Pulmonary artery endothelial cell (primary cell): ENCODE data around the gene TMIGD1. TPM values are rescaled to one million over a fixed set of nuclear protein-coding genes. Genes with fewer than 3 reads are reported as not detected.

Source experiments
- DNase-seq: peaks from one replicate; pipeline ENCODE4 v3.0.0-alpha.2; 2011; ENCODE audit warnings: low read depth, low spot score
- total RNA-seq: library from RNA; depleted of rRNA; stranded (reverse); fragments of >200 nt; gene quantifications from 2 replicates; pipeline ENCODE4 v1.2.3, GENCODE V29; 2014

The TMIGD1 gene
- total RNA-seq, 1 donor from 2014 or later, result not detected

DNA sequence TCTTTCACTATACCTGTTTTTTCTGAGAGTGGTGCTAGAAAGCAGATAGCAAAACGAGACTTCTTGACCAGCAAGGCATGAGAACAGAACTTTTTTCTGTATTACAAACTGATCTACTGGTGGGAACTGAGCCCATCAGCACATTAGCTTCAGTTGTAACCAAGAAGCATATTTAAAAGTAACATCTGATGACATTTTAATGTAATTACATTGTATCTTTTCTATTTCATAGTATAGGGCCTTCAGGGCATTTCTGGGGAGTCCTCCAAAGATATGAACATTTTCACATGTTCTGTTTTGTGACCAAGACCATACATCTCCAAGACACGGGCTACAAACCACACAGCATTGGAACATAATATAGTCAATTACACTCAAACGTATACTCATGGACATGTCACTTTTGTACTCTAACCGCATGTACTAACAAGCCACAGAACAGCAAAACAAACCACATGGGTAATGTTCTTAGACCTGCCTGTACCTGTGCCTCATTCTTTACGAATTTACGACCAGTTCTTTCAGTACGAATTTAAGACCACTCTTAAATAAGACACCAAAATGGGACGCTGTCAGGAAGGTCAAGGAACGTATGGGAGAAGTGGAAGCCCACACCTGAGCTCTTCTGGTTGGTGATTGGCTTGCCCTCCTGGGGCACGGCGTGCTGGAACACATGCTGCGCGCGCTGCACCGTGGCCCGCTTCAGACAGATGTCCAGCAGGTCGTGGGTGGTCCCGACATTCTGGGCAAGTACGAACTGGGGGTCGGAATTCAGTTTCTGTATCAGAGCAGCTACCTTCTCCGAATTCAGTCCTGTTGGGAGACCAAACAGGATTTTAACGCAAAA, 42.9 kb downstream of the TMIGD1 start:
- DNase-seq, result no peak

DNA sequence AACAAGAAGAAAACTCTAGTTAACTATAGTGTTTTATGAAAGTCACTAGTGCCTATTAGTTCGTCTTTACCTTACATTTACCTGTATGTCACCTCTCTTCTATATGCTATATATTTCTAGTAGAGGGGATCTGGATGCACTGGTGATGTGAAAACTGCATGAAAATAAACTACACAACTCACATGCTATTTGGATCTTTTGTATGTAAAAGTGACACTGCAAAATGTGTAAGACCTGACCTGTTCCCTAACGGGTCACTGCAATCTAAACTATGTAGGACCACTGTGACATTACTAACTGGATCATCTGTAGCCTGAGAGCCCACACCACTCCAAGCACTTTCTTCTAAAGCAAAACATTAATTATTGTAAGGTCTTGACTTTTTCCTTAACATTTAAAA, 43.8 kb downstream of the TMIGD1 start:
- DNase-seq, result no peak

DNA sequence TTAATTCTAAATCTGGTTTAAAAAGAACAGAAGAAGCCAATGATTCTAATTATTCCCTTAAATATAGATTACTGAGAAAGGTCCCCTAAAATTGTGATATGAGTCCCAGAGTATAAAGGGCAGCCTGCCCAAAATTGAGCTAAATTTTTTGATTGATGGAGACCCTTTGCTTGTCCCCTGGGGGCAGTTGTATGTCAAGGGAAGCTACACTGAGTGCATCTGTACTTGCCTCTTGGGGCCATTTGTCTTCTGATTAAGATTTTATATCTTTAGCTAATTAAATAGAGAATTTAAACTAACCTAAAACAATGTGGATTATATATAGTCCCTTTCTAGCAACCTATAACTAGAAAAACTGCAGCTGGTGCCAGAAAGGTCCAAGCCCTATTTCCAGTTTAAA, 54.7 kb downstream of the TMIGD1 start:
- DNase-seq, result no peak

DNA sequence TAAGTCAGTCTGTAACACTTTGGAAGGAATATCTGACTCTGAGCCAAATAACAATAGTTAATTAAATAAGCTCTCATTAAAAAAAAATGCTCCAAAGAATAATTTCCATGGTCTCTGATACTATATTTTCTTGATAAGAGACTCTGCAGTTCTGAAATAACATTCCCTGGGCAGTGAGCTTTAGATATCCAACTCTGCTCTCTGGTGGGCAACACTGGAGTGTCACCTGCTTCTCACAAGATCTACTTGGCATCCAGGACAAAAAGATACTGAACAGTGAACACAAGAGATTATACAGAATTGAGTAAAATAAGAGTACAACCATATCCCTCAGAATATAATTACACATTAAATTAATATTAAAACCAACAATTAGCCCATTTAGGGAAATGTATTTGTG, 55.8 kb downstream of the TMIGD1 start:
- peak; percentile 43 for DNase-seq

- no peak for DNase-seq
These were observed 57.9 kb downstream of the TMIGD1 start for GRCh38 chr17:30275911-30276310.

- no peak for DNase-seq
These were observed 59.0 kb downstream of the TMIGD1 start for GRCh38 chr17:30274887-30275286.

GRCh38 chr17:30273373-30273772, 60.5 kb downstream of the TMIGD1 start:
- DNase-seq, result no peak

- no peak for DNase-seq
These were observed 62.8 kb downstream of the TMIGD1 start for GRCh38 chr17:30271102-30271501.

DNA sequence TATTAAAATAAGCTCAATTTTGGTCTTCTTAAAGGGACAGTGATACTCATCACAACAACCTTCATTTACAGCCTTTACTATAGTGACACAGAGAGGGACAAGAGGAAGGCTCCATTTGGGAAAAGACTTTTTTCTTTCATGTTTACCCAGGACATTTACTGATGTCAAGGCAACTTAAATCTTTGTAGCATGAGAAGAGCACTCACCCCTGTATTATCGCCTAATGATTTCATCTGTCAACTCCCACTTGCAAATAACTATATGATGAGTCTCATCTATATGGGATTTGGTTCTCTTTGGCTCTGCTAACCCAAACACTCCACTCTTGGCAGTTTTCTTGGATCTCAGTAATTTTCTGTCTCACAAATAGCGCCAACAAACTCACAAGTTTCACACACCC, 66.2 kb downstream of the TMIGD1 start:
- no peak for DNase-seq

Other genes with a start within 250 kb of the TMIGD1 start
- 10.7 and 11.0 TPM in 2 replicates for gene NSRP1, start 217.2 kb downstream of the TMIGD1 start, total RNA-seq
- 0.07 and 0.11 TPM in 2 replicates for gene SLC6A4, start 98.4 kb downstream of the TMIGD1 start, total RNA-seq
- 56.8 and 67.5 TPM in 2 replicates for gene BLMH, start 42.1 kb downstream of the TMIGD1 start, total RNA-seq
- gene CPD, start 44.9 kb upstream of the TMIGD1 start, total RNA-seq, result 158 and 195 TPM in 2 replicates
- 20.9 and 26.0 TPM in 2 replicates for gene GOSR1, start 143.4 kb upstream of the TMIGD1 start, total RNA-seq